Mucosa of rectum (tissue), 2 donors: ENCODE data around the gene MARCHF9.
"Not testable (repeated sequence)": the region's sequence is repeated elsewhere in the genome, so short reads cannot be mapped to it uniquely, and the experiment has no call there.

Experiments used
- H3K27ac ChIP-seq, 2 donors: one replicate each; pipeline ENCODE4 v1.7.0; 2013; ENCODE audit warnings: inconsistent platforms in 2 of 2, low read depth in 2 of 2, low read length in 2 of 2
- H3K27me3 ChIP-seq, 2 donors: one replicate each; pipeline ENCODE4 v1.7.0; 2013; ENCODE audit warnings: low read length in 2 of 2; ENCODE audit not compliant: control insufficient read depth in 2 of 2, insufficient read depth in 2 of 2
- H3K36me3 ChIP-seq, 2 donors: one replicate each; pipeline ENCODE4 v1.7.0; 2013; ENCODE audit warnings: low read length in 2 of 2; ENCODE audit not compliant: control insufficient read depth in 2 of 2, insufficient read depth in 2 of 2
- H3K4me1 ChIP-seq, 2 donors: one replicate each; pipeline ENCODE4 v1.7.0; 2013; ENCODE audit warnings: low read length in 2 of 2, mild to moderate bottlenecking in 1 of 2; ENCODE audit not compliant: control insufficient read depth in 2 of 2, insufficient read depth in 2 of 2
- H3K4me3 ChIP-seq, 2 donors: one replicate each; pipeline ENCODE4 v1.7.0; 2013; ENCODE audit warnings: low read length in 2 of 2
- H3K9ac ChIP-seq, 2 donors: one replicate each; pipeline ENCODE4 v1.7.0; 2013; ENCODE audit warnings: low read length in 2 of 2, low read depth in 1 of 2, mild to moderate bottlenecking in 1 of 2
- H3K9me3 ChIP-seq, 2 donors: one replicate each; pipeline ENCODE4 v1.7.0; 2013; ENCODE audit warnings: low read length in 2 of 2; ENCODE audit not compliant: control insufficient read depth in 2 of 2
- donor health status: healthy.
- donor health status: Normal muscosa, but diverticular disease.

MARCHF9 gene

GRCh38 chr12:57718641-57719528, 36.0 kb upstream of the MARCHF9 start:
- Histone ChIP-seq H3K27me3 (no peaks in the 10 kb centered on the region), H3K9ac (no peak overlapping the region), H3K27ac (no peak overlapping the region), H3K4me1 (no peaks in the 10 kb centered on the region), H3K9me3 (no peaks in the 10 kb centered on the region), H3K36me3 (peaks cover 47 to 65% of the 10 kb centered on the region in 2 donors), H3K4me3 (no peak overlapping the region)

GRCh38 chr12:57719777-57720605, 34.9 kb upstream of the MARCHF9 start:
- Histone ChIP-seq H3K27ac (no peak overlapping the region), H3K27me3 (peaks cover 0 to 2% of the 10 kb centered on the region in 2 donors), H3K9ac (no peak overlapping the region), H3K4me1 (no peaks in the 10 kb centered on the region), H3K4me3 (no peak overlapping the region), H3K9me3 (no peaks in the 10 kb centered on the region), H3K36me3 (peaks cover 45 to 63% of the 10 kb centered on the region in 2 donors)

DNA sequence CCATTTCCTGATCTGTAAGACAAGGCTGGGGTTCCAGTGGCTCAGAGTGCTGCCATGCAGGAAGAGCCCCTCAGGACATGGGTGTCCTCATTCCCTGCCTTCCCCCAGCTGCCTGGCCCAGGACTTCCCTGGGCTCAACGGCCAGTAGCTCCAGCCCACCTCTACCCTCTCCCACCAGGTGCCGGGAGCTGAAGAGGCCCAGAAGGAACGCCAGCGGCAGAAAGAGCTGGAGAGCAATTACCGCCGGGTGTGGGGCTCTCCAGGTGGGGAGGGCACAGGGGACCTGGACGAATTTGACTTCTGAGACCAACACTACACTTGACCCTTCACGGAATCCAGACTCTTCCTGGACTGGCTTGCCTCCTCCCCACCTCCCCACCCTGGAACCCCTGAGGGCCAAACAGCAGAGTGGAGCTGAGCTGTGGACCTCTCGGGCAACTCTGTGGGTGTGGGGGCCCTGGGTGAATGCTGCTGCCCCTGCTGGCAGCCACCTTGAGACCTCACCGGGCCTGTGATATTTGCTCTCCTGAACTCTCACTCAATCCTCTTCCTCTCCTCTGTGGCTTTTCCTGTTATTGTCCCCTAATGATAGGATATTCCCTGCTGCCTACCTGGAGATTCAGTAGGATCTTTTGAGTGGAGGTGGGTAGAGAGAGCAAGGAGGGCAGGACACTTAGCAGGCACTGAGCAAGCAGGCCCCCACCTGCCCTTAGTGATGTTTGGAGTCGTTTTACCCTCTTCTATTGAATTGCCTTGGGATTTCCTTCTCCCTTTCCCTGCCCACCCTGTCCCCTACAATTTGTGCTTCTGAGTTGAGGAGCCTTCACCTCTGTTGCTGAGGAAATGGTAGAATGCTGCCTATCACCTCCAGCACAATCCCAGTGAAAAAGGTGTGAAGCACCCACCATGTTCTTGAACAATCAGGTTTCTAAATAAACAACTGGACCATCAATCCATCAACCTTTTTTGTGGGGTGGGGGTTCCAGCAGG, 34.0 kb upstream of the MARCHF9 start:
- Histone ChIP-seq H3K4me1 (peaks cover 0 to 2% of the 10 kb centered on the region in 2 donors), H3K27me3 (peaks cover 0 to 2% of the 10 kb centered on the region in 2 donors), H3K27ac (no peak overlapping the region), H3K9me3 (no peaks in the 10 kb centered on the region), H3K4me3 (no peak overlapping the region), H3K36me3 (peaks cover 39 to 56% of the 10 kb centered on the region in 2 donors), H3K9ac (no peak overlapping the region)

DNA sequence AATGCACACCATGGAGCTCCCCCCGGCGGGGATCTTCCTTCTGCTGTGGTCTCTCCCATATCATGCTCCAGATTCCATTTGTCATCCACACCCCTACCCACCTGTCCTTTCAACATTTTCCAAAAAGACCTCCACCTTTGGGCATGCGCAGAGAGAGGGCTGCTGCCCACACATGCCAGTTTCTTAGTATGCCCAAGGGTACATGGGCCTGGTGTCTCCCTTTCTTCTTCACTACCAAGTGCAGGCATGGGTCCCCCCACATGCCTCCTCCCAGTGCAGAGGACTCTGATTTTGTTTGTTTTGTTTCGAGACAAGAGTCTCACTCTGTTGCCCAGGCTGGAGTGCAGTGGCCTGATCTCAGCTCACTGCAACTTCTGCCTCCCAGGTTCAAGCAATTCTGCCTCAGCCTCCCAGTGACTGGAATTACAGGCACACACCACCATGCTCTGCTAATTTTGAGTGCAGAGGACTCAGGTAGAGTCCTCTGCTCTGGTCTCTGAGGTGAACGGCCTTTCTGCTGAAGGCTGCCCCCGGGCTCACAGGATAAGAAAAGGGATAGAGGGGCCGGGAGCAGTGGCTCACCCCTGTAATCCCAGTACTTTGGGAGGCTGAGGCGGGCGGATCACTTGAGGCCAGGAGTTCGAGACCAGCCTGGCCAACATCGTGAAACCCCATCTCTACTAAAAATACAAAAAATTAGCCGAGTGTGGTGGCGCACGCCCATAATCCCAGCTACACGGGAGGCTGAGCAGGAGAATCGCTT, 32.9 kb upstream of the MARCHF9 start:
- not testable (repeated sequence) for H3K4me1 ChIP-seq, H3K4me3 ChIP-seq, H3K9ac ChIP-seq, H3K27ac ChIP-seq, H3K27me3 ChIP-seq, H3K9me3 ChIP-seq
- peaks cover 28 to 45% of the 10 kb centered on the region in 2 donors for H3K36me3 ChIP-seq

GRCh38 chr12:57722716-57723629, 31.9 kb upstream of the MARCHF9 start:
- no peaks in the 10 kb centered on the region for H3K9me3 ChIP-seq
- H3K27ac ChIP-seq, result no peak overlapping the region
- H3K9ac ChIP-seq, result no peak overlapping the region
- peaks cover 7 to 8% of the 10 kb centered on the region in 2 donors for H3K27me3 ChIP-seq
- H3K36me3 ChIP-seq, result peaks cover 22 to 39% of the 10 kb centered on the region in 2 donors
- peaks cover 0 to 6% of the 10 kb centered on the region in 2 donors for H3K4me1 ChIP-seq
- no peak overlapping the region for H3K4me3 ChIP-seq

DNA sequence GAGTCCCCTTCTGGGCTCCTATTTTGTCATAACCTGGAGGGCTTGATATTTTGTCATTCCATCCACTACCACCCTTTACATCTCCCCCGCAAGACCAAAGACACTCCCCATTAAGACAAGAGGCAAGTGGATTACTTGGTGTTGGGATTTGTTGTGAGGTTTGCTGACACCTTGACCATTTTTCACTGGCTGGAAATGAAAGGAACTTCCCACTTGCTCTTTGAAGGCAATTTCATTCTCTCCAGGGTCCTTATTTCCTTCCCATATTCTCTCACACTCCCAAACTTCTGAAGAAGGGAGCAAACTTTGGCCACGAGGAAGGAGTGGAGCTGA, 31.3 kb upstream of the MARCHF9 start:
- Histone ChIP-seq H3K4me1 (peaks cover 0 to 6% of the 10 kb centered on the region in 2 donors), H3K36me3 (peaks cover 17 to 34% of the 10 kb centered on the region in 2 donors)

DNA sequence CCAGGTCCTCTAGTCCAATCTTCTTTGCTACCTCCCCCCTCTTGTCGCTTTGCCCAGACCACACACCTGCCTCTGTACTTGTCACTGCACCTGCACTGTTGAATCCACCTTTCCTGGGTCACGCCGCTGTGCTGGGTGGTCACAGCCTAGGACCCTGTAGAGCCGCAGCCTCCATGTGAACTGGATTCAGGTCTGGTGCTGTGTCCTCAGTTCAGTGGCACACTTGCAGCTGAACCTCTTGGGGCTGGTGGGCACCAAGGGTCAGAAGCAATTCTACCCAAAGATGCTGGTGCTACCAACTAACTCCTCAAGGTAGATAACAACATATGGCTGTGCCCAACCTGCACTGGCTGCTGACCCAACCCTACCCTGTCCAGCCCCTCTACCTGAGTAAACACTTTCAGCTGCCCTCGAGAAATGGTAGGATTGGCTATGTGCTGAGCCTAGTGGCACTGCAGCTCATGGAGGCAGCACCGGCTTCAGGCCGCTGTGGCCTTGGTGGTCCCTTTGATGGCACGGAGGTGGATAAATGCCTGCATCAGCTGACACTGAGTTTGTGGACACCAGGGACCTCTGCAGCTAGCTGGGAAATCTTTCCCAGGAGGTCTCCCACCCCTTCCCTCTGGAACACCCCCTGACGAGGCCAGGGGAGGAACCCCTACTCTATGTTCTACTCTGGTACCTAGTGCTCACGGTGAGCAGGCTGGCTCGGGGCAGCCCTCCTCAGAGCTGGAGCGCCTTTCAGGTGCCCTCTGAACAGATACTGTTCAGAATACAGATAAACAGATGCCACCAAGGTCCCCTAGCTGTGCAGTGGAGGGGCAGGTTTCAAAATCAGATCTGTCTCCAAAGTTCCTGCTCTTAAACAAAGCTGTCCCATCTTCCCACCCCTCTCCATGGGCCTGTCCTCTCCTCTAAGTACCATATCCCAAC, 30.6 kb upstream of the MARCHF9 start:
- Histone ChIP-seq H3K9me3 (no peaks in the 10 kb centered on the region), H3K4me3 (no peak overlapping the region), H3K4me1 (peaks cover 0 to 6% of the 10 kb centered on the region in 2 donors), H3K27me3 (peaks cover 7 to 8% of the 10 kb centered on the region in 2 donors), H3K27ac (no peak overlapping the region), H3K9ac (no peak overlapping the region), H3K36me3 (peaks cover 10 to 27% of the 10 kb centered on the region in 2 donors)

More for the DNA sequence above, 31.3 kb upstream of the MARCHF9 start:
- H3K9me3 ChIP-seq, result no peaks in the 10 kb centered on the region
- no peak overlapping the region for H3K9ac ChIP-seq
- H3K27me3 ChIP-seq, result peaks cover 7 to 8% of the 10 kb centered on the region in 2 donors
- H3K27ac ChIP-seq, result no peak overlapping the region
- no peak overlapping the region for H3K4me3 ChIP-seq
